ENCODE data around the gene HRH1. TPM values are rescaled to one million over a fixed set of nuclear protein-coding genes. Genes with fewer than 3 reads are reported as not detected.

Gene HRH1
- total and polyA plus RNA-seq, 10 of the 15 experiments (the other 5 are each of a cell fraction or from before 2014, with no cell fraction given), result not detected

DNA sequence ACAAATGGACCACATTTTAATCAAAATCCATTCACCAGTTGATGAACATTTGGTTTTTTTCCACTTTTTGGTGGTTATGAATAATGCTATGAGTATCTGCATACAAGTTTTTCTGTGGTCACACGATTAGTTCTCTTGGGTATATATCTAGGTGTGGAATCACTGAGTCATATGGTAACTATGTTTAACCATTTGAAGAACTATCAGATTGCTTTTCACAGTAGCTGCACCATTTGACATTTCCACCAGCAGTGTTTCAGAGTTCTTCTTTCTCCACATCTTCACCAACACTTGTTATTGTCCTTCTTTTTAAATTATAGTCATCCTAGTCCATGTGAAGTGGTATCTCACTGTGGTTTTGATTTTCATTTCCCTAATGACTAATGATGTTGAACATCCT, 84.6 kb downstream of the HRH1 start (continued):
- TF ChIP-seq, protein P1, sequence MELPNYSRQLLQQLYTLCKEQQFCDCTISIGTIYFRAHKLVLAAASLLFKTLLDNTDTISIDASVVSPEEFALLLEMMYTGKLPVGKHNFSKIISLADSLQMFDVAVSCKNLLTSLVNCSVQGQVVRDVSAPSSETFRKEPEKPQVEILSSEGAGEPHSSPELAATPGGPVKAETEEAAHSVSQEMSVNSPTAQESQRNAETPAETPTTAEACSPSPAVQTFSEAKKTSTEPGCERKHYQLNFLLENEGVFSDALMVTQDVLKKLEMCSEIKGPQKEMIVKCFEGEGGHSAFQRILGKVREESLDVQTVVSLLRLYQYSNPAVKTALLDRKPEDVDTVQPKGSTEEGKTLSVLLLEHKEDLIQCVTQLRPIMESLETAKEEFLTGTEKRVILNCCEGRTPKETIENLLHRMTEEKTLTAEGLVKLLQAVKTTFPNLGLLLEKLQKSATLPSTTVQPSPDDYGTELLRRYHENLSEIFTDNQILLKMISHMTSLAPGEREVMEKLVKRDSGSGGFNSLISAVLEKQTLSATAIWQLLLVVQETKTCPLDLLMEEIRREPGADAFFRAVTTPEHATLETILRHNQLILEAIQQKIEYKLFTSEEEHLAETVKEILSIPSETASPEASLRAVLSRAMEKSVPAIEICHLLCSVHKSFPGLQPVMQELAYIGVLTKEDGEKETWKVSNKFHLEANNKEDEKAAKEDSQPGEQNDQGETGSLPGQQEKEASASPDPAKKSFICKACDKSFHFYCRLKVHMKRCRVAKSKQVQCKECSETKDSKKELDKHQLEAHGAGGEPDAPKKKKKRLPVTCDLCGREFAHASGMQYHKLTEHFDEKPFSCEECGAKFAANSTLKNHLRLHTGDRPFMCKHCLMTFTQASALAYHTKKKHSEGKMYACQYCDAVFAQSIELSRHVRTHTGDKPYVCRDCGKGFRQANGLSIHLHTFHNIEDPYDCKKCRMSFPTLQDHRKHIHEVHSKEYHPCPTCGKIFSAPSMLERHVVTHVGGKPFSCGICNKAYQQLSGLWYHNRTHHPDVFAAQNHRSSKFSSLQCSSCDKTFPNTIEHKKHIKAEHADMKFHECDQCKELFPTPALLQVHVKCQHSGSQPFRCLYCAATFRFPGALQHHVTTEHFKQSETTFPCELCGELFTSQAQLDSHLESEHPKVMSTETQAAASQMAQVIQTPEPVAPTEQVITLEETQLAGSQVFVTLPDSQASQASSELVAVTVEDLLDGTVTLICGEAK (IDR thresholded peaks at IDR 0.05; ENCODE audit: borderline replicate concordance), result no peak
- TF ChIP-seq, protein P2, sequence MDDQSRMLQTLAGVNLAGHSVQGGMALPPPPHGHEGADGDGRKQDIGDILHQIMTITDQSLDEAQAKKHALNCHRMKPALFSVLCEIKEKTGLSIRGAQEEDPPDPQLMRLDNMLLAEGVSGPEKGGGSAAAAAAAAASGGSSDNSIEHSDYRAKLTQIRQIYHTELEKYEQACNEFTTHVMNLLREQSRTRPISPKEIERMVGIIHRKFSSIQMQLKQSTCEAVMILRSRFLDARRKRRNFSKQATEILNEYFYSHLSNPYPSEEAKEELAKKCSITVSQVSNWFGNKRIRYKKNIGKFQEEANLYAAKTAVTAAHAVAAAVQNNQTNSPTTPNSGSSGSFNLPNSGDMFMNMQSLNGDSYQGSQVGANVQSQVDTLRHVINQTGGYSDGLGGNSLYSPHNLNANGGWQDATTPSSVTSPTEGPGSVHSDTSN (IDR thresholded peaks at IDR 0.05; ENCODE audit: insufficient replicate concordance, low read depth, low read length), result no peak
- TF ChIP-seq, protein P3, sequence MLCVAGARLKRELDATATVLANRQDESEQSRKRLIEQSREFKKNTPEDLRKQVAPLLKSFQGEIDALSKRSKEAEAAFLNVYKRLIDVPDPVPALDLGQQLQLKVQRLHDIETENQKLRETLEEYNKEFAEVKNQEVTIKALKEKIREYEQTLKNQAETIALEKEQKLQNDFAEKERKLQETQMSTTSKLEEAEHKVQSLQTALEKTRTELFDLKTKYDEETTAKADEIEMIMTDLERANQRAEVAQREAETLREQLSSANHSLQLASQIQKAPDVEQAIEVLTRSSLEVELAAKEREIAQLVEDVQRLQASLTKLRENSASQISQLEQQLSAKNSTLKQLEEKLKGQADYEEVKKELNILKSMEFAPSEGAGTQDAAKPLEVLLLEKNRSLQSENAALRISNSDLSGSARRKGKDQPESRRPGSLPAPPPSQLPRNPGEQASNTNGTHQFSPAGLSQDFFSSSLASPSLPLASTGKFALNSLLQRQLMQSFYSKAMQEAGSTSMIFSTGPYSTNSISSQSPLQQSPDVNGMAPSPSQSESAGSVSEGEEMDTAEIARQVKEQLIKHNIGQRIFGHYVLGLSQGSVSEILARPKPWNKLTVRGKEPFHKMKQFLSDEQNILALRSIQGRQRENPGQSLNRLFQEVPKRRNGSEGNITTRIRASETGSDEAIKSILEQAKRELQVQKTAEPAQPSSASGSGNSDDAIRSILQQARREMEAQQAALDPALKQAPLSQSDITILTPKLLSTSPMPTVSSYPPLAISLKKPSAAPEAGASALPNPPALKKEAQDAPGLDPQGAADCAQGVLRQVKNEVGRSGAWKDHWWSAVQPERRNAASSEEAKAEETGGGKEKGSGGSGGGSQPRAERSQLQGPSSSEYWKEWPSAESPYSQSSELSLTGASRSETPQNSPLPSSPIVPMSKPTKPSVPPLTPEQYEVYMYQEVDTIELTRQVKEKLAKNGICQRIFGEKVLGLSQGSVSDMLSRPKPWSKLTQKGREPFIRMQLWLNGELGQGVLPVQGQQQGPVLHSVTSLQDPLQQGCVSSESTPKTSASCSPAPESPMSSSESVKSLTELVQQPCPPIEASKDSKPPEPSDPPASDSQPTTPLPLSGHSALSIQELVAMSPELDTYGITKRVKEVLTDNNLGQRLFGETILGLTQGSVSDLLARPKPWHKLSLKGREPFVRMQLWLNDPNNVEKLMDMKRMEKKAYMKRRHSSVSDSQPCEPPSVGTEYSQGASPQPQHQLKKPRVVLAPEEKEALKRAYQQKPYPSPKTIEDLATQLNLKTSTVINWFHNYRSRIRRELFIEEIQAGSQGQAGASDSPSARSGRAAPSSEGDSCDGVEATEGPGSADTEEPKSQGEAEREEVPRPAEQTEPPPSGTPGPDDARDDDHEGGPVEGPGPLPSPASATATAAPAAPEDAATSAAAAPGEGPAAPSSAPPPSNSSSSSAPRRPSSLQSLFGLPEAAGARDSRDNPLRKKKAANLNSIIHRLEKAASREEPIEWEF (IDR thresholded peaks at IDR 0.05; ENCODE audit: insufficient replicate concordance, low read depth, low read length), result no peak
